Measurements from ENCODE around the gene MRPS6. TPM values are rescaled to one million over a fixed set of nuclear protein-coding genes. Genes with fewer than 3 reads are reported as not detected.
A peak's percentile ranks its signal among the peaks of the same experiment; 100 is the strongest.

Gene MRPS6
- total RNA-seq, 1 donor from 2014 or later = 18.8 TPM

DNA sequence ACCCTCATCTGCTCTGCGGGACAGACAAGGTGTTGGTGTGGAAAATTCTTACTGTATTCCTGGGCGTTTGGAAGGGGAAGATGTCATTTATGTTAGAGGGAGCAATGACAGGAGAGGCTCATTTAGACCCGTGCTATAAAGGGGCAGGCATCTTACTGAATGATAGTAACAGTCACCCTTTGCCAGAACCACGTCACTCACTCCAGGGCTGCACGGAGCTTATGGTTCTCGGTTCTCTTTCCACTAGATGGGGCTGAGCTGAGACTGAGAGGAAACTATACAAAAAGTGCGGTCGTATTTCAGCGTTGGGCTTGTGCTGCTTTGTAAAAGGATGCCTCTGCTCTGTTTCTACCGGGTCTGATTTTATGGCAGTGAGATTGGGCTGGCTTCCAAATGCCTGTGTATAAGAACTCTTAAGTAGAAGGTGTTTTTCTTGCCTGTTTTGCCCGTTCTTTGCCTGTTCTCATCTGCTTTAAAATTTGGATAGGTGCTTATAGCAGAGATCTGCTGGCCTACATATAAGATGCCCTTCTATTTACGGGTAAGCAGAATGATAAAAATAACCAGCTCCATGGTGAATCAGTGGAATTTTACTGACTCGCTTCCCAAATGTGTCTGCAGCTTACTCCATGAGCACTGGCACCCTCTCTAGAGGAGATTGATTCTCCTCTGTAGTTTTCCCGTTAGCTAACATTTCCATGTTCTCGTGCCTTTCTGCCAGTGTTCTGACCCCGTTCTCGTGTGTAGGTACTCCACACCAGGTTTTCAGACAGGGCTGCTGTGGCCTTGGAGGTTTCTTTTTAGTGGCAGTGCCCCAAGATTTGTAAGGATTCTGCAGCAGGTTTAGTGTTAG is 55.9 kb downstream of the MRPS6 start:
- Histone ChIP-seq H3K27ac (ENCODE audit: low read depth, low read length) (peak overlapping the region; percentile 82), H3K27me3 (ENCODE audit: control insufficient read depth in 3 of 3, insufficient read depth in 3 of 3, low read length in 3 of 3) (no peaks in the 10 kb centered on the region), H3K4me3 (ENCODE audit: low read length in 3 of 3) (peak overlapping the region; percentile 41 to 54 (median 48)), H3K9me3 (ENCODE audit: control insufficient read depth in 3 of 3, low read length in 3 of 3) (no peaks in the 10 kb centered on the region), H3K4me1 (ENCODE audit: control insufficient read depth in 3 of 3, insufficient read depth in 3 of 3, low read length in 3 of 3) (peaks cover 62 to 86% (median 68%) of the 10 kb centered on the region in 3 donors), H3K9ac (ENCODE audit: low read depth in 1 of 3, low read length in 3 of 3) (peak overlapping the region; percentile 55 to 74 (median 64)), H3K36me3 (ENCODE audit: control insufficient read depth in 3 of 3, insufficient read depth in 3 of 3, low read length in 3 of 3) (peaks cover 0 to 15% (median 10%) of the 10 kb centered on the region in 3 donors)

DNA sequence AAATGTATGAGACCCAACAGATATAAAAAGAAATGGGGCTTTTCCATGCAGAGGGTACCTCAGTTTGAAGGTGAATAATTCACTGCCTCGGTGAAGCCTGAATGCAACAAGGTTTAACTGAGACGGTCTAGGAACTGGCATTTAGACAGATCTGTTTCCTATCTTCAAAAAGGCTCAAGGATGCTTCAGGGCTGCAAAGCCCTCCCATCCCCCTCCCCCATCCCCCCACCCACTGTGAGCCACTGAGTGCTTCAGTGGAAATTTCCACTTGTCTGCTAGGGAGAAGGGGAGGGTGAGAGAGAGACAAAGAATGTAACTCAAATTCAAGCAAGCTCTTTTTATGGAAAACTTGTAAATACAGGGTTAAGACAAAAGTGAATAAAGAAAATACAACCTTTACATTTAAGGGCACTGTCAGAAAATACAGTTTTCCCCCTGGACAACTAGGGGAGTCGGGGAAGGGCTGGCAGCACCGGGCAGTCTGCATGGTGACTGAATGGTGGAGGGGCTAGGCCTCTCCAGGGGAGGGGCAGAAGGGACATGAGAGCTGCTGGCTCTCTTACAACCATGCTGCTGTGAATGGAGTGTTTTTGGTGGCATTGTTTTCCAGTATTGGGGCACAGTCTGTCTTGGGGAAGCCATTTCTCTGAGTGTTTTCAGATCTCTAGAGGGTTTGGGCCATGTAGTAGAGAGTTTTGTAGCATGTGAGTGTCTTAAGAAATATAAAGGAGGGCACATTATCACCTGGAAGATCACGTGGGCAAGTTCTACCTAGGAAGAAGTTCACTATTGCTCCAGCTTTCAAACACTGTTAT is 56.7 kb downstream of the MRPS6 start:
- Histone ChIP-seq H3K27ac (ENCODE audit: low read depth, low read length) (peak overlapping the region; percentile 82), H3K4me1 (ENCODE audit: control insufficient read depth in 3 of 3, insufficient read depth in 3 of 3, low read length in 3 of 3) (peaks cover 62 to 86% (median 68%) of the 10 kb centered on the region in 3 donors), H3K27me3 (ENCODE audit: control insufficient read depth in 3 of 3, insufficient read depth in 3 of 3, low read length in 3 of 3) (no peaks in the 10 kb centered on the region), H3K9ac (ENCODE audit: low read depth in 1 of 3, low read length in 3 of 3) (peak overlapping the region; percentile 55 to 74 (median 64)), H3K36me3 (ENCODE audit: control insufficient read depth in 3 of 3, insufficient read depth in 3 of 3, low read length in 3 of 3) (peaks cover 0 to 15% (median 10%) of the 10 kb centered on the region in 3 donors), H3K9me3 (ENCODE audit: control insufficient read depth in 3 of 3, low read length in 3 of 3) (no peaks in the 10 kb centered on the region), H3K4me3 (ENCODE audit: low read length in 3 of 3) (peak overlapping the region; percentile 41 to 54 (median 48))

DNA sequence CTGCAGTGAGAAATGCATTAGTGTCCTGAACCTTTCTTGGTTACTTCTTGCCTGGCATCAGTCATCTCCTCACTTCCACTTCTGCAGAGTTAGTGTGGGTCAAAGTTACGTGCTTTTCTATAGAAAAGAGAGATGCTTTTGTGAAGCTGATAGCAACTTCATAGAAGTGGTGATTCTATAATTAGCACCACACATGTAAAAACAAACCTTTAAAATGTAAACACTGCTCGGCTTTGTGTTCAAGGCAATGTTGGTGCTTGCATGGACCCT is 57.3 kb downstream of the MRPS6 start:
- Histone ChIP-seq H3K27me3 (ENCODE audit: control insufficient read depth in 3 of 3, insufficient read depth in 3 of 3, low read length in 3 of 3) (no peaks in the 10 kb centered on the region), H3K4me3 (ENCODE audit: low read length in 3 of 3) (no peak overlapping the region), H3K36me3 (ENCODE audit: control insufficient read depth in 3 of 3, insufficient read depth in 3 of 3, low read length in 3 of 3) (peaks cover 4 to 11% (median 11%) of the 10 kb centered on the region in 3 donors), H3K9me3 (ENCODE audit: control insufficient read depth in 3 of 3, low read length in 3 of 3) (no peaks in the 10 kb centered on the region), H3K27ac (ENCODE audit: low read depth, low read length) (peak overlapping the region; percentile 82), H3K9ac (ENCODE audit: low read depth in 1 of 3, low read length in 3 of 3) (no peak overlapping the region), H3K4me1 (ENCODE audit: control insufficient read depth in 3 of 3, insufficient read depth in 3 of 3, low read length in 3 of 3) (peaks cover 62 to 81% (median 68%) of the 10 kb centered on the region in 3 donors)

DNA sequence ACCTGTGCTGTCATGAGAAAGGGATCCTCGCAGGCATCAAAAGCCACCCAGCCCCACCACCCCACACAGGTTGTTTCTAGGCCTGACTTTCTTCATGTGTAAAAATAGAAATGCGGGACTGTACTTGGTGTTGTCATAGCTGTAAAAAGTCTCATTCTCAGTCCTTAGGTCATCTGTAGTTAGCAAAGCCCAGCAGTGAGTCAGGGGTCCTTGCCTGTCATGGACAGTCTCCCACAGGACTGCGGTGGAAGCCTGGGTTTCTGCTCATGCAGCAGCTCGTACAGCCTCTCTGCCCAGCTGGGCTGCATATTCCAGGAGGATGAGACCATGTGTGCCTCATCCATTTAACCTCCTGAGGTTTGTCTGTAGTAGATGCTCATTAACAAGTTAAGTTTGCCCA is 58.2 kb downstream of the MRPS6 start:
- Histone ChIP-seq H3K4me1 (ENCODE audit: control insufficient read depth in 3 of 3, insufficient read depth in 3 of 3, low read length in 3 of 3) (peaks cover 61 to 72% (median 68%) of the 10 kb centered on the region in 3 donors), H3K4me3 (ENCODE audit: low read length in 3 of 3) (peak overlapping the region in 1 of 3 donors; percentile 4), H3K36me3 (ENCODE audit: control insufficient read depth in 3 of 3, insufficient read depth in 3 of 3, low read length in 3 of 3) (peaks cover 6 to 8% (median 8%) of the 10 kb centered on the region in 3 donors), H3K27me3 (ENCODE audit: control insufficient read depth in 3 of 3, insufficient read depth in 3 of 3, low read length in 3 of 3) (no peaks in the 10 kb centered on the region), H3K27ac (ENCODE audit: low read depth, low read length) (peak overlapping the region; percentile 82), H3K9me3 (ENCODE audit: control insufficient read depth in 3 of 3, low read length in 3 of 3) (no peaks in the 10 kb centered on the region), H3K9ac (ENCODE audit: low read depth in 1 of 3, low read length in 3 of 3) (no peak overlapping the region)

DNA sequence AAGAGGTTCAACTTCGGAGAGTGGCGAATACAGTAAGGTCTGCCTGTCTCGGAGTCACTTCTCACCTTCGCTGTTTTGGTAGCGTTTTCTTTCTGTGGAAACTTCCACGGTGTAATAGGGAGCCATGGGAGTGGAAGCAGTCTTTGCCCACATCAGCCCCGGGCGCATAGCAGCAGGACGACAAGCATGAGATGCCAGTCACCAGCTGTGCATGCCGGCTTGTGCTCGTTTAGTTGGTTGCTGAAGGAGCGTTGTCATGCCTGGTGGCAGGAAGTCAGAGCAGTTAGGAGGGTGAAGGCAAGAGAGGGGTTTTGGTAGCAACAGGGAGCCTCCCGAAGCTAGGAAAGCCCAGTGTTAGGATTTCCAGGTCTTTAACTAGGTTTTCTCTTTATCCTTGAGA is 58.8 kb downstream of the MRPS6 start:
- peaks cover 5 to 8% (median 6%) of the 10 kb centered on the region in 3 donors for H3K36me3 ChIP-seq (ENCODE audit: control insufficient read depth in 3 of 3, insufficient read depth in 3 of 3, low read length in 3 of 3)
- H3K9me3 ChIP-seq (ENCODE audit: control insufficient read depth in 3 of 3, low read length in 3 of 3) = no peaks in the 10 kb centered on the region
- peak overlapping the region; percentile 82 for H3K27ac ChIP-seq (ENCODE audit: low read depth, low read length)
- peak overlapping the region in 1 of 3 donors; percentile 42 for H3K9ac ChIP-seq (ENCODE audit: low read depth in 1 of 3, low read length in 3 of 3)
- H3K4me1 ChIP-seq (ENCODE audit: control insufficient read depth in 3 of 3, insufficient read depth in 3 of 3, low read length in 3 of 3) = peaks cover 55 to 66% (median 64%) of the 10 kb centered on the region in 3 donors
- no peaks in the 10 kb centered on the region for H3K27me3 ChIP-seq (ENCODE audit: control insufficient read depth in 3 of 3, insufficient read depth in 3 of 3, low read length in 3 of 3)
- peak overlapping the region in 1 of 3 donors; percentile 15 for H3K4me3 ChIP-seq (ENCODE audit: low read length in 3 of 3)

DNA sequence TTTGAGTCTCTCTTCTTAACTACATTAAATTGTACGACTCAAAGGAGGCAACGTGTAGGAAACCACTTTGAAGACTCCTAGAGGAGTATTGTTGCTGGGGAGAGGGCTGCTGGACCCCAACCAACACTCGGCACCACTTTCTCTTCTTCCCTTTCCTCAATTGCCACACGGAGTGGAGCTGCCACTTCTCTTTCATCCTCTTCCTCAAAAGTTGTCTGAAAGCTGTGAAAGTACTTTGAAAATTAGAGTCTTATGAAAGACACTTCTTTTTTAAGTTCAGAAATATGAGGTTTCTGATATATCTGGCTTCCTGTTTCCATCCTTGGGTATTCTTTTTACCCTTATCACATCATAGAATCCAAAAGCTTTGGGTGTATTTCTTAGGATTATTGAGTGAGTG is 59.5 kb downstream of the MRPS6 start:
- peak overlapping the region; percentile 82 for H3K27ac ChIP-seq (ENCODE audit: low read depth, low read length)
- H3K4me3 ChIP-seq (ENCODE audit: low read length in 3 of 3) = peak overlapping the region in 1 of 3 donors; percentile 15
- peaks cover 49 to 59% (median 57%) of the 10 kb centered on the region in 3 donors for H3K4me1 ChIP-seq (ENCODE audit: control insufficient read depth in 3 of 3, insufficient read depth in 3 of 3, low read length in 3 of 3)

DNA sequence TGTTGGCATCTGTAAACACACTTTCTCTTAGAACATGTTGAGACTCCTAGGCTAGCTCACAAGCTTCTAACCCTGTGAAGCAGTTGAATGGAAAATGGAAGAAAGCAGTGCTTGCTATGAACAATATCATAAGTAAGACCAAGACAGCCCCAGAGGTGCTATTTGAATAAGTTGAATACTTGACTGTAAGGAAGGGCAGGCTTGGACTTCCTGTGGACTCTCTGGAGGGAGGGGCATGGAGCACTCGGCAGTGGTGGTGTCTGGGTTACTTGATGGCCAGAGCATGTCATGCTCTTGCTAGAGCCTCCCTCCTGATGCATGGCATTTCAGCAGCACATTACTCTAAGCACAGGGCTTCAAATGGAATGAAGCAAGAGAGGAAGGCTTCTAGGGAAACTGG is 60.0 kb downstream of the MRPS6 start:
- no peak overlapping the region for H3K27ac ChIP-seq (ENCODE audit: low read depth, low read length)
- H3K9me3 ChIP-seq (ENCODE audit: control insufficient read depth in 3 of 3, low read length in 3 of 3) = no peaks in the 10 kb centered on the region
- H3K4me1 ChIP-seq (ENCODE audit: control insufficient read depth in 3 of 3, insufficient read depth in 3 of 3, low read length in 3 of 3) = peaks cover 44 to 54% (median 52%) of the 10 kb centered on the region in 3 donors
- H3K9ac ChIP-seq (ENCODE audit: low read depth in 1 of 3, low read length in 3 of 3) = no peak overlapping the region
- no peaks in the 10 kb centered on the region for H3K27me3 ChIP-seq (ENCODE audit: control insufficient read depth in 3 of 3, insufficient read depth in 3 of 3, low read length in 3 of 3)
- peaks cover 5 to 8% (median 6%) of the 10 kb centered on the region in 3 donors for H3K36me3 ChIP-seq (ENCODE audit: control insufficient read depth in 3 of 3, insufficient read depth in 3 of 3, low read length in 3 of 3)
- H3K4me3 ChIP-seq (ENCODE audit: low read length in 3 of 3) = peak overlapping the region in 1 of 3 donors; percentile 19

More for the DNA sequence above, 59.5 kb downstream of the MRPS6 start:
- Histone ChIP-seq H3K36me3 (ENCODE audit: control insufficient read depth in 3 of 3, insufficient read depth in 3 of 3, low read length in 3 of 3) (peaks cover 5 to 8% (median 6%) of the 10 kb centered on the region in 3 donors), H3K9me3 (ENCODE audit: control insufficient read depth in 3 of 3, low read length in 3 of 3) (no peaks in the 10 kb centered on the region), H3K27me3 (ENCODE audit: control insufficient read depth in 3 of 3, insufficient read depth in 3 of 3, low read length in 3 of 3) (no peaks in the 10 kb centered on the region), H3K9ac (ENCODE audit: low read depth in 1 of 3, low read length in 3 of 3) (no peak overlapping the region)

DNA sequence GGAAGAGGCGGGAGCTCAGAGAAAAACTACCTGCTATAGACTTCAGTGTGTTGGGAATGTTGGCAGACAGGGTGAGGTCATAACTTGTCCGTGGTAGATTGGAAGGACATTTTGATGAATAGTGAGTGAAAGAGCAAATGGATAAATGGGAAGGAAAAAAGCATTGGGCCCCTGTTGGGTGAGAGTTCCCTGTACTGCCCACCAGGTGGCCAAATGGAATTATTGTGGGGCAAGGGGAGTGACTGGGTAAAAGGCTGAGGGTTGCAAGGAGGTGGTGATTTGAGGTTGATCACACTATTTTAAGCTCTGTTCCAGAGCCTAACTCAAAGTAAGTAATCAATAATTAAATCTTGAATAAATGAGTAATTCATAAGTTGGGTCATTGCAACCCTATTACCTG is 60.4 kb downstream of the MRPS6 start:
- H3K4me1 ChIP-seq (ENCODE audit: control insufficient read depth in 3 of 3, insufficient read depth in 3 of 3, low read length in 3 of 3) = peaks cover 40 to 50% (median 49%) of the 10 kb centered on the region in 3 donors
- H3K36me3 ChIP-seq (ENCODE audit: control insufficient read depth in 3 of 3, insufficient read depth in 3 of 3, low read length in 3 of 3) = peaks cover 5 to 8% (median 6%) of the 10 kb centered on the region in 3 donors
- no peaks in the 10 kb centered on the region for H3K9me3 ChIP-seq (ENCODE audit: control insufficient read depth in 3 of 3, low read length in 3 of 3)
- H3K27ac ChIP-seq (ENCODE audit: low read depth, low read length) = no peak overlapping the region
- H3K27me3 ChIP-seq (ENCODE audit: control insufficient read depth in 3 of 3, insufficient read depth in 3 of 3, low read length in 3 of 3) = no peaks in the 10 kb centered on the region
- no peak overlapping the region for H3K9ac ChIP-seq (ENCODE audit: low read depth in 1 of 3, low read length in 3 of 3)
- no peak overlapping the region for H3K4me3 ChIP-seq (ENCODE audit: low read length in 3 of 3)

DNA sequence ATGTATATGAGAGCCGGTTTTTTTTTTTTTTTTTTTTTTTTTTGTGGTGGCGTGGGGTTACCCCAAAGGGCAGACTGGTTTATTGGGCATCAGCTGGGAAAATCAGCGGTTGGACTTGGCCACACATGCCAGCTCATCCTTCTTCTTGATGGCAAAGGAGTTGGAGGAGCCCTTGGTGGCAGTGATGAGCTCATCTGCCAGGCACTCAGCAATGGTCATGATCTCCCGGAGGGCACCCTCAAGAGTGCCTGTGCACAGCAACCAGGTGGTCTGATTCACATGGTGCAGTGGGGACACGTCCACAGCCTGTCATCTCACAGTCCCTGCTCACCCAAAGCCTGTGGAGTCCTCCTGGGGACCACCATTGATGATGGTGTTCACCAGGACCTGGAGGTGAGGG is 62.0 kb downstream of the MRPS6 start:
- H3K9me3 ChIP-seq (ENCODE audit: control insufficient read depth in 3 of 3, low read length in 3 of 3) = no peaks in the 10 kb centered on the region
- no peak overlapping the region for H3K9ac ChIP-seq (ENCODE audit: low read depth in 1 of 3, low read length in 3 of 3)
- no peaks in the 10 kb centered on the region for H3K27me3 ChIP-seq (ENCODE audit: control insufficient read depth in 3 of 3, insufficient read depth in 3 of 3, low read length in 3 of 3)
- peaks cover 5 to 8% (median 6%) of the 10 kb centered on the region in 3 donors for H3K36me3 ChIP-seq (ENCODE audit: control insufficient read depth in 3 of 3, insufficient read depth in 3 of 3, low read length in 3 of 3)
- peaks cover 27 to 35% (median 35%) of the 10 kb centered on the region in 3 donors for H3K4me1 ChIP-seq (ENCODE audit: control insufficient read depth in 3 of 3, insufficient read depth in 3 of 3, low read length in 3 of 3)
- H3K4me3 ChIP-seq (ENCODE audit: low read length in 3 of 3) = no peak overlapping the region
- no peak overlapping the region for H3K27ac ChIP-seq (ENCODE audit: low read depth, low read length)
